ENCODE results near the gene F2R. TPM values are rescaled to one million over a fixed set of nuclear protein-coding genes. Genes with fewer than 3 reads are reported as not detected.

F2R gene
- total and polyA plus RNA-seq, 9 donors = 1.7 to 28.5 (median 4.9) TPM

GRCh38 chr5:76782444-76782843 is 66.5 kb downstream of the F2R start:
- Histone ChIP-seq H3K36me3 (no peaks in the 10 kb centered on the region), H3K4me3 (no peak overlapping the region), H3K27ac (no peak overlapping the region), H3K27me3 (no peaks in the 10 kb centered on the region), H3K4me1 (ENCODE audit: insufficient read depth) (no peaks in the 10 kb centered on the region), H3K9me3 (no peaks in the 10 kb centered on the region)
- DNase-seq = no peak
- intact Hi-C loops (cut with DNase I) = loop anchor here in 1 of 4 donors (5.0 kb wide), 1 partner anchor 1565 kb away; no protein-coding TSS in a partner anchor
- TF ChIP-seq EP300 (IDR thresholded peaks at IDR 0.05) = no peak
- TF ChIP-seq POLR2A (IDR thresholded peaks at IDR 0.05) = no peak
- TF ChIP-seq CTCF (IDR thresholded peaks at IDR 0.05) = no peak
- 86 to 96% (median 89%) methylated on average over 3 of the region's 3 CpGs for WGBS, 3 donors

Small RNAs within 50 kb of the gene (small RNA-seq; reads per million reads assigned to genes)
- gene RF02154 (not detected), gene RF02155 (not detected)

Other genes with a start within 250 kb of the F2R start
- under 1 TPM in 3 of 7 donors, not detected in 4; 0.10 to 0.22 (median 0.15) TPM for gene F2RL2, start 92.7 kb upstream of the F2R start, total RNA-seq
- gene F2RL2, start 92.7 kb upstream of the F2R start, polyA plus RNA-seq = under 1 TPM; 0.06 to 0.97 TPM
- 10 to 100 TPM in 1 of 7 donors, 1 to 10 TPM in 3, under 1 TPM in 3; 0.10 to 12.3 (median 1.1) TPM for gene F2RL1, start 102.9 kb downstream of the F2R start, total RNA-seq
- 1 to 10 TPM in 1 of 2 donors, under 1 TPM in 1; 0.88 to 1.8 TPM for gene F2RL1, start 102.9 kb downstream of the F2R start, polyA plus RNA-seq
- 1 to 10 TPM in 1 of 7 donors, under 1 TPM in 1, not detected in 5; 0.23 to 1.2 TPM for gene S100Z, start 133.9 kb downstream of the F2R start, total RNA-seq
- under 1 TPM; 0.08 to 0.22 TPM for gene S100Z, start 133.9 kb downstream of the F2R start, polyA plus RNA-seq
- gene CRHBP, start 236.9 kb downstream of the F2R start, total RNA-seq = 1 to 10 TPM in 4 of 7 donors, under 1 TPM in 3; 0.18 to 6.4 (median 1.0) TPM
- 1 to 10 TPM; 3.7 to 4.6 TPM for gene CRHBP, start 236.9 kb downstream of the F2R start, polyA plus RNA-seq